ENCODE measurements around the gene CNTNAP1.

DNA sequence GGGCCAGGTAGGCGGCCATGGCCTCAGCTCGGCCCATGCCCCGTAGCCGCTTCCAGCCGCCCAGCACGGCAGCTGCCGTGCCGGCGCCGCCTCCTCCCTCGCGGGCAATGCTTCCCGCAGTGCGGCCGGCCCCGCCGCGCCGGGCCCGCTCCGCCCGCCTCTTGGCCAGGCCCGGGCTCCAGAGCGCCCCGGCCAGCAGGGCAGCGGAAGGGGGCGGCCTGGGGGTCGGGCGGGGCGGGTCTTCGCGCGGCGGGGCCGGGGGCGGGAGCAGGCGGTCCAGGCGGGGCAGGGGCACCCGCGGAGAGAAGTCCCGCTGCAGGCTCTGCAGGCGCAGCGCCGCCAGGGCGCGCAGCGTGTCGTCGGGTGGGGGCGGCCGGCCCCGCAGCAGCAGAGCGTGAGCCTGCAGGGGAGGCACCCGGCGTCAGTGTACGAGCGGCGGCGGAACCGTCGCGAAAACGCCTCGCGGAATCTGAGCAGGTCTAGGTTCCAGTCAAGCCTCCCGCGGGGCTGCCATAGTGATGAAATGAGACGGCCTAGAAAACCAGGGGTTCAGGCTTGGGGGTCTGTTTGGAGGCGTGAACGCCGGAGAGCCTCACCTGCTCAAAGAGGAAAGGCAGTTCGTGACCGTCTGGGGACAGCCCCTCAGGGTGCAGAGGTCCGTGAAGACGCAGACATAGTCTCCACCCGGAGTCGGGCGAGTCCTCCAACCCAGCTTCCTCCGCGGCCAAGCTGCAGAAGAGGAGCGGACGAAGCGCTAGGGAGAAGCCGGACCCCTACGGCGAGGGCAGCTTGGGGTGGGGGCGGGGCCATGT is 12.1 kb upstream of the CNTNAP1 start:
- TF ChIP-seq, protein P1, sequence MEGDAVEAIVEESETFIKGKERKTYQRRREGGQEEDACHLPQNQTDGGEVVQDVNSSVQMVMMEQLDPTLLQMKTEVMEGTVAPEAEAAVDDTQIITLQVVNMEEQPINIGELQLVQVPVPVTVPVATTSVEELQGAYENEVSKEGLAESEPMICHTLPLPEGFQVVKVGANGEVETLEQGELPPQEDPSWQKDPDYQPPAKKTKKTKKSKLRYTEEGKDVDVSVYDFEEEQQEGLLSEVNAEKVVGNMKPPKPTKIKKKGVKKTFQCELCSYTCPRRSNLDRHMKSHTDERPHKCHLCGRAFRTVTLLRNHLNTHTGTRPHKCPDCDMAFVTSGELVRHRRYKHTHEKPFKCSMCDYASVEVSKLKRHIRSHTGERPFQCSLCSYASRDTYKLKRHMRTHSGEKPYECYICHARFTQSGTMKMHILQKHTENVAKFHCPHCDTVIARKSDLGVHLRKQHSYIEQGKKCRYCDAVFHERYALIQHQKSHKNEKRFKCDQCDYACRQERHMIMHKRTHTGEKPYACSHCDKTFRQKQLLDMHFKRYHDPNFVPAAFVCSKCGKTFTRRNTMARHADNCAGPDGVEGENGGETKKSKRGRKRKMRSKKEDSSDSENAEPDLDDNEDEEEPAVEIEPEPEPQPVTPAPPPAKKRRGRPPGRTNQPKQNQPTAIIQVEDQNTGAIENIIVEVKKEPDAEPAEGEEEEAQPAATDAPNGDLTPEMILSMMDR (conservative IDR thresholded peaks at IDR 0.05; ENCODE audit: low read depth, low read length), result no peak
- no peak for TF ChIP-seq EZH2 (IDR thresholded peaks at IDR 0.05; ENCODE audit: borderline replicate concordance, low read depth, low read length, poor library complexity, severe bottlenecking)

All from A673 (cell line).